OCI-LY3 (cell line): Measurements from ENCODE around the gene GLP2R.

Experiments
- H2AFZ ChIP-seq: fragments of 200-600, 300-600 bp; shearing (Covaris generic); 2 replicates; pipeline ENCODE4 v1.6.0; 2014; ENCODE audit warnings: antibody characterized with exemption, low read depth, low read length
- H3K27ac ChIP-seq: fragments of 200-600, 300-600 bp; sonication (generic); 2 replicates; pipeline ENCODE4 v1.5.1; 2014; ENCODE audit warnings: mild to moderate bottlenecking, low read length, moderate library complexity, mixed read lengths
- H3K27me3 ChIP-seq: fragments of 200-600, 300-600 bp; sonication (generic); 2 replicates; pipeline ENCODE4 v1.6.1; 2014; ENCODE audit warnings: low read depth, low read length, mixed read lengths
- H3K36me3 ChIP-seq: fragments of 200-600, 300-600 bp; sonication (generic); replicated peaks from 2 replicates; pipeline ENCODE3; 2014; ENCODE audit warnings: low read depth, low read length, mixed read lengths
- H3K4me1 ChIP-seq: fragments of 300-600, 200-600 bp; sonication (generic); 2 replicates; pipeline ENCODE4 v1.6.1; 2014; ENCODE audit warnings: low read length, mixed read lengths
- H3K4me2 ChIP-seq: fragments of 200-600, 300-600 bp; sonication (generic); 2 replicates; pipeline ENCODE4 v1.6.1; 2014; ENCODE audit warnings: low read length, mixed read lengths
- H3K4me3 ChIP-seq: fragments of 300-600, 200-600 bp; sonication (generic); 2 replicates; pipeline ENCODE4 v1.5.1; 2014; ENCODE audit warnings: antibody characterized with exemption, mild to moderate bottlenecking, low read length, moderate library complexity
- H3K79me2 ChIP-seq: fragments of 300-600, 200-600 bp; shearing (Covaris generic); 2 replicates; pipeline ENCODE4 v1.6.1; 2014; ENCODE audit warnings: mild to moderate bottlenecking, low read length, mixed read lengths
- H3K9ac ChIP-seq: fragments of 300-600, 200-600 bp; shearing (Covaris generic); 2 replicates; pipeline ENCODE4 v1.6.0; 2014; ENCODE audit warnings: mild to moderate bottlenecking, low read length, moderate library complexity
- H3K9me3 ChIP-seq: fragments of 200-600, 300-600 bp; shearing (Covaris generic); 2 replicates; pipeline ENCODE4 v1.6.1; 2014; ENCODE audit warnings: low read length, mixed read lengths; ENCODE audit not compliant: insufficient read depth
- H4K20me1 ChIP-seq: fragments of 200-600, 300-600 bp; sonication (generic); 2 replicates; pipeline ENCODE4 v1.6.1; 2016; ENCODE audit warnings: low read length, mixed read lengths; ENCODE audit not compliant: insufficient read depth
- EZH2phosphoT487 ChIP-seq: fragments of 200-600 bp; shearing (Covaris generic); IDR thresholded peaks from 2 replicates; pipeline ENCODE4 v1.6.1; 2018; ENCODE audit warnings: antibody characterized with exemption, mixed run types, low read depth
- TF ChIP-seq, protein P1 (sequence below): fragments of 200-600, 300-600 bp; sonication (generic); IDR thresholded peaks from 2 replicates; pipeline ENCODE4 v1.5.1; 2014; ENCODE audit warnings: antibody characterized with exemption, low read length, low read depth

GLP2R gene

DNA sequence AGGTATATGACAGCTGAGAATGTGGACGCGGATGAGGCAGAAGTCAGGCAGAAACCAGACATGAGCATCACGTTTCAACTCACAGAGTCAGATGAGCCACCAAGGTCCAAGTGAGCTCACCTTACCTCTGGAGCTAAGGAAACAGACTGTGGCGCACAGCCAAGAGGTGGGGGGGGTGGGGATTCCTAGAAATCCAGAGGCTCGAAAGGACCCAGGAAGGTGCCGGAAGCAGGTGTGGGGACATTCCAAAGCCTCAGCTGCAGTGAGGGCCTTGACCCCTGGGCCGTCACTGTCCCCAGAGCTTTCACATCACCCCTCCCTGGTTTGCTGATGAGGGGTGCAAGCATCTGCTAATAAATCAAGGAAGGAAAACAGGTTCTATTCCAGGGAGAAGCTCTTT lies 108.6 kb downstream of the GLP2R start:
- no peak for TF ChIP-seq EZH2phosphoT487
- TF ChIP-seq, protein P1, sequence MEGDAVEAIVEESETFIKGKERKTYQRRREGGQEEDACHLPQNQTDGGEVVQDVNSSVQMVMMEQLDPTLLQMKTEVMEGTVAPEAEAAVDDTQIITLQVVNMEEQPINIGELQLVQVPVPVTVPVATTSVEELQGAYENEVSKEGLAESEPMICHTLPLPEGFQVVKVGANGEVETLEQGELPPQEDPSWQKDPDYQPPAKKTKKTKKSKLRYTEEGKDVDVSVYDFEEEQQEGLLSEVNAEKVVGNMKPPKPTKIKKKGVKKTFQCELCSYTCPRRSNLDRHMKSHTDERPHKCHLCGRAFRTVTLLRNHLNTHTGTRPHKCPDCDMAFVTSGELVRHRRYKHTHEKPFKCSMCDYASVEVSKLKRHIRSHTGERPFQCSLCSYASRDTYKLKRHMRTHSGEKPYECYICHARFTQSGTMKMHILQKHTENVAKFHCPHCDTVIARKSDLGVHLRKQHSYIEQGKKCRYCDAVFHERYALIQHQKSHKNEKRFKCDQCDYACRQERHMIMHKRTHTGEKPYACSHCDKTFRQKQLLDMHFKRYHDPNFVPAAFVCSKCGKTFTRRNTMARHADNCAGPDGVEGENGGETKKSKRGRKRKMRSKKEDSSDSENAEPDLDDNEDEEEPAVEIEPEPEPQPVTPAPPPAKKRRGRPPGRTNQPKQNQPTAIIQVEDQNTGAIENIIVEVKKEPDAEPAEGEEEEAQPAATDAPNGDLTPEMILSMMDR, result no peak
- Histone ChIP-seq H3K4me1 (no peaks in the 10 kb centered on the region), H3K4me2 (no peak overlapping the region), H3K79me2 (no peaks in the 10 kb centered on the region), H3K36me3 (no peaks in the 10 kb centered on the region), H3K9me3 (no peaks in the 10 kb centered on the region), H3K27me3 (no peaks in the 10 kb centered on the region), H3K9ac (no peak overlapping the region), H3K4me3 (no peak overlapping the region), H4K20me1 (no peaks in the 10 kb centered on the region), H3K27ac (no peak overlapping the region), H2AFZ (no peak overlapping the region)

DNA sequence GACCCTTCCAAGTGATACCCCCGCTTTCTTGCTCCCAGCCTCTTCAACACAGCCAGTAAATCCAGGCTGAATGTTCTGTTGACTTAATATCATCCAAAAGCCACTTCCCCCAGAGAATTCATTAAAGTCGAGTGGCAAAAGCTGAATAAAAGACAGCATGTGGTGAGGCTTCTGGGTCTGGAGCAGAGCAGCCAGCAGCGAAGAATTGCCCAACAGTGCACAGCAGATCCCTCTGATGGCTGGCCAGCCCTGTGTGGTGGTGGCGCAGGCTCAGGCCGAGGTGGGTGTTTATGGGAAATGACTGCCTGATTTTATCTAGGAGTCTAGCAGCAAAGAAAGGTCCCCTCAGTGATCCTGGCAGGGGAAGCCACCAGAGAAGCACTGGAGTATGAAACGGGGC lies 109.7 kb downstream of the GLP2R start:
- TF ChIP-seq, protein P1, result no peak
- no peak for TF ChIP-seq EZH2phosphoT487
- no peak overlapping the region for H3K27ac ChIP-seq
- H3K4me2 ChIP-seq, result no peak overlapping the region

DNA sequence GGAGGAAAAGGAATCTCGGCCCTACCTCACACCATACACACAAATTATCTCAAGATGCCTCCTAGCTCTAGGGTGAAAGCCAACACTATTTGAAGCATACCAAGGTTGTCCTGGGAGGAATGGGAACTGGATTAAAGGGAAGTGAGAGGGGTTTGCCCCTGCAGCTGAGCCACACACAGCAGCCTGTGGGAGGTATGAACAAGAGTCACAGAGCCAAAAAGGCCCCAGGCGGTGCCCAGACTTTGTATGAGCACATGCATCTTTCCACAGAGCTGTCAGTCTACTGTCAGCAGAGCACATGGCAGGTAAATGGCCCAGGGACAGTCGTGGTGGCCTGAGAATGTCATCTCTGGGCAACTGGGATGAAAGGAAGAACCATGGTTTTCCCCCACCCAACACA lies 110.4 kb downstream of the GLP2R start:
- Histone ChIP-seq H3K36me3 (no peaks in the 10 kb centered on the region), H3K9ac (no peak overlapping the region), H4K20me1 (no peaks in the 10 kb centered on the region), H3K27me3 (no peaks in the 10 kb centered on the region), H2AFZ (no peak overlapping the region), H3K9me3 (no peaks in the 10 kb centered on the region), H3K4me2 (no peak overlapping the region), H3K79me2 (no peaks in the 10 kb centered on the region), H3K4me3 (no peak overlapping the region), H3K27ac (no peak overlapping the region), H3K4me1 (no peaks in the 10 kb centered on the region)
- TF ChIP-seq, protein P1, result no peak
- no peak for TF ChIP-seq EZH2phosphoT487

More for the DNA sequence above, 109.7 kb downstream of the GLP2R start:
- Histone ChIP-seq H3K36me3 (no peaks in the 10 kb centered on the region), H3K9me3 (no peaks in the 10 kb centered on the region), H4K20me1 (no peaks in the 10 kb centered on the region), H3K79me2 (no peaks in the 10 kb centered on the region), H3K4me3 (no peak overlapping the region), H3K27me3 (no peaks in the 10 kb centered on the region), H3K9ac (no peak overlapping the region), H2AFZ (no peak overlapping the region), H3K4me1 (no peaks in the 10 kb centered on the region)

DNA sequence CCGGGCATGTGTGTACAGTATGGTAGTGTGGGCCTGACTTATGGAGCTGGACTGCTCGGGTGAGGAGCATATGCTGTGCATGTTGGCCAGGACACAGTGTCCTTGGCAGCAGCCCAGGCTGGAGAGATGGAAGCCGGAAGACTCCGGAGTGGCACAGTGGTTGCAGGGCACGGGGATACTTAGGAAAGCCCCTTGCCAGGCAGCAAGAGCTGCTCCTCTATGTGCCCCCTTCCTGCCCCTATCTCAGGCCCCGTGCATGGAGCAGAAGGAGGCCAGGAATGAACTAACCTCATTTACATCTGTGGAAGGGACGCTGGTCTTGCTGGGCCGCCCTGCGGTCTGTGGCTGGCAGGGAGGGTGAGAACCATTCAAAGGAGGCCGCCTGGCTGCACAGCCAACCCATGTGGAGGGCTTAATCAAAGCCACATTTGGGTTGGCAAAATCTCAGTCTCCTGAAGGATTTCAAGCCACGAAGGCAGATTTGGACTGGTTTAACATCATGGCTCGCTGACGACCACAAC lies 111.6 kb downstream of the GLP2R start:
- no peaks in the 10 kb centered on the region for H4K20me1 ChIP-seq
- no peaks in the 10 kb centered on the region for H3K79me2 ChIP-seq
- TF ChIP-seq, protein P1, result no peak
- TF ChIP-seq EZH2phosphoT487, result no peak
- no peak overlapping the region for H3K4me2 ChIP-seq
- no peak overlapping the region for H3K27ac ChIP-seq
- H3K4me1 ChIP-seq, result no peaks in the 10 kb centered on the region
- no peaks in the 10 kb centered on the region for H3K27me3 ChIP-seq
- no peaks in the 10 kb centered on the region for H3K36me3 ChIP-seq
- H3K9me3 ChIP-seq, result no peaks in the 10 kb centered on the region
- no peak overlapping the region for H3K9ac ChIP-seq
- H2AFZ ChIP-seq, result no peak overlapping the region
- H3K4me3 ChIP-seq, result no peak overlapping the region
